SK-N-SH (cell line): Measurements from ENCODE around the gene DENND5A. TPM values are rescaled to one million over a fixed set of nuclear protein-coding genes. Genes with fewer than 3 reads are reported as not detected.

Source experiments
- CTCF ChIA-PET: fragments of 300-600, 350-600 bp; formaldehyde crosslinking; extraction: SDS; loops from one replicate; lab custom pipeline; 2021; lab: Yijun Ruan, JAX
- POLR2A ChIA-PET: fragments of 350-600 bp; sonication (Branson Sonifier 250); formaldehyde crosslinking; extraction: SDS; loops from one replicate; lab custom pipeline; 2020; ENCODE audit warnings: antibody characterized with exemption, inconsistent platforms; lab: Yijun Ruan, JAX
- DNase-seq: peaks from one replicate; pipeline ENCODE4 v3.0.0; 2012
- H2AFZ ChIP-seq: fragments of 200-600 bp; sonication (generic); 2 replicates; pipeline ENCODE4 v1.8.1; 2016; ENCODE audit warnings: antibody characterized with exemption, mild to moderate bottlenecking, low read depth
- H3F3A ChIP-seq: fragments of 200-600 bp; sonication (generic); replicated peaks from 2 replicates; pipeline ENCODE3; 2016; ENCODE audit warnings: antibody characterized with exemption, mild to moderate bottlenecking; ENCODE audit not compliant: insufficient read depth
- H3K27ac ChIP-seq, 2 experiments: fragments of 200-500 bp in 1 of 2; fragments of 200-600 bp in 1 of 2; sonication (Bioruptor generic) in 1 of 2; sonication (generic), shearing (Covaris generic) in 1 of 2; 2 replicates each; pipeline versions ENCODE4 v1.5.1 to v1.6.1; 2014 to 2016; ENCODE audit warnings: low read depth in 2 of 2, inconsistent platforms in 1 of 2, low read length in 1 of 2, mild to moderate bottlenecking in 1 of 2, mixed read lengths in 1 of 2
- H3K27me3 ChIP-seq: fragments of 200-600 bp; sonication (generic), shearing (Covaris generic); 2 replicates; pipeline ENCODE4 v1.6.1; 2016; ENCODE audit warnings: mixed run types; ENCODE audit not compliant: insufficient read depth
- H3K36me3 ChIP-seq, 2 experiments: fragments of 200-500 bp in 1 of 2; fragments of 200-600 bp in 1 of 2; sonication (Bioruptor generic) in 1 of 2; sonication (generic) in 1 of 2; replicated peaks in 1 of 2; 2 replicates each; pipeline versions ENCODE3 to v1.5.1; 2014 to 2016; ENCODE audit warnings: low read length in 1 of 2, mild to moderate bottlenecking in 1 of 2; ENCODE audit not compliant: insufficient read depth in 2 of 2, control insufficient read depth in 1 of 2
- H3K4me1 ChIP-seq, 2 experiments: fragments of 200-500 bp in 1 of 2; fragments of 200-600 bp in 1 of 2; sonication (Bioruptor generic) in 1 of 2; sonication (generic), shearing (Covaris generic) in 1 of 2; 2 replicates each; pipeline versions ENCODE4 v1.5.1 to v1.6.1; 2014 to 2016; ENCODE audit warnings: low read depth in 1 of 2, low read length in 1 of 2, mixed run types in 1 of 2; ENCODE audit not compliant: insufficient read depth in 2 of 2, control insufficient read depth in 1 of 2
- H3K4me2 ChIP-seq: fragments of 200-600 bp; sonication (generic), shearing (Covaris generic); 2 replicates; pipeline ENCODE4 v1.6.1; 2017; ENCODE audit warnings: mixed run types
- H3K4me3 ChIP-seq, 2 experiments: fragments of 200-500 bp in 1 of 2; fragments of 200-600 bp in 1 of 2; sonication (Bioruptor generic) in 1 of 2; sonication (generic), shearing (Covaris generic) in 1 of 2; 2 replicates each; pipeline versions ENCODE4 v1.5.1 to v1.8.1; 2014 to 2016; ENCODE audit warnings: low read depth in 2 of 2, inconsistent platforms in 1 of 2, low read length in 1 of 2, mild to moderate bottlenecking in 1 of 2, mixed read lengths in 1 of 2, moderate library complexity in 1 of 2
- H3K79me2 ChIP-seq: fragments of 200-600 bp; sonication (generic); 2 replicates; pipeline ENCODE4 v1.8.1; 2017; ENCODE audit warnings: mild to moderate bottlenecking; ENCODE audit not compliant: insufficient read depth
- H3K9ac ChIP-seq: fragments of 200-600 bp; sonication (generic); 2 replicates; pipeline ENCODE4 v1.6.1; 2017; ENCODE audit warnings: mixed run types
- H3K9me2 ChIP-seq: fragments of 200-600 bp; sonication (generic); 2 replicates; pipeline ENCODE4 v1.6.1; 2017; ENCODE audit warnings: mixed run types
- H3K9me3 ChIP-seq: fragments of 200-600 bp; sonication (generic); 2 replicates; pipeline ENCODE4 v1.6.1; 2017; ENCODE audit warnings: mixed run types, mild to moderate bottlenecking, moderate library complexity
- H4K20me1 ChIP-seq: fragments of 200-600 bp; sonication (generic); 2 replicates; pipeline ENCODE4 v1.6.1; 2017; ENCODE audit warnings: mild to moderate bottlenecking, mixed run types; ENCODE audit not compliant: insufficient read depth
- CTCF ChIP-seq: fragments of 200-600 bp; sonication (generic); IDR thresholded peaks from 2 replicates; pipeline ENCODE4 v1.6.1; 2017; ENCODE audit warnings: antibody characterized with exemption, mild to moderate bottlenecking, moderate library complexity
- PBX3 ChIP-seq: IDR thresholded peaks from 2 replicates; pipeline ENCODE4; 2012
- RAD21 ChIP-seq: IDR thresholded peaks from 2 replicates; pipeline ENCODE4 v1.6.1; 2012; ENCODE audit warnings: mild to moderate bottlenecking, low read length
- RCOR1 ChIP-seq: fragments of 150-350 bp; IDR thresholded peaks from 2 replicates; pipeline ENCODE4 v1.6.1; 2017; ENCODE audit warnings: antibody characterized with exemption, low read length
- REST ChIP-seq: IDR thresholded peaks from 2 replicates; pipeline ENCODE4 v1.6.1; 2012; ENCODE audit warnings: mild to moderate bottlenecking, low read depth, low read length, moderate library complexity
- USF1 ChIP-seq: IDR thresholded peaks from 2 replicates; pipeline ENCODE4 v1.4.0; 2012; ENCODE audit warnings: low read depth, borderline replicate concordance
- WGBS: methylation state at CpG from one replicate; pipeline ENCODE4 v1.1.6; 2017; ENCODE audit warnings: low lambda C conversion rate; 5-methylcytosine and 5-hydroxymethylcytosine counted together
- polyA plus RNA-seq, 3 experiments: library from polyadenylated mRNA; depleted of rRNA; stranded (reverse); fragments of >200 nt; gene quantifications; 2 replicates each; pipeline ENCODE4 v1.2.3, GENCODE V29; 2012

The DENND5A gene
- polyA plus RNA-seq, 1 of the 3 experiments (the other 2 are of a cell fraction): 110 TPM

- TF ChIP-seq REST (no peak), USF1 (no peak)
Observed at GRCh38 chr11:9094420-9094819, 170.7 kb downstream of the DENND5A start (continued).

GRCh38 chr11:9092853-9093778 lies 172.0 kb downstream of the DENND5A start:
- Histone ChIP-seq H3K4me1 (peaks cover 0 to 16% of the 10 kb centered on the region in 2 experiments; a peak in 2 of 4 replicates), H3K27ac (no peak overlapping the region), H3K36me3 (no peaks in the 10 kb centered on the region), H3K9me2 (no peaks in the 10 kb centered on the region), H3K27me3 (no peaks in the 10 kb centered on the region), H4K20me1 (no peaks in the 10 kb centered on the region), H3K9ac (no peak overlapping the region), H3F3A (no peaks in the 10 kb centered on the region), H3K4me3 (no peak overlapping the region), H2AFZ (no peak overlapping the region), H3K9me3 (no peaks in the 10 kb centered on the region), H3K4me2 (no peak overlapping the region), H3K79me2 (no peaks in the 10 kb centered on the region)
- DNase-seq: peak; percentile 58
- ChIA-PET CTCF (interaction anchor here (0.6 to 7.3 kb wide), 16 partner anchors 10 to 435 kb away, joined by 3 to 48 read pairs (median 4); no protein-coding TSS in a partner anchor), POLR2A (no interaction called here)
- WGBS: 74% methylated on average over 10 of the region's 10 CpGs
- peak; percentile 42; the same call in 1 of the 2 replicates for TF ChIP-seq RAD21
- TF ChIP-seq PBX3: no peak
- peak; percentile 41 for TF ChIP-seq CTCF
- 0 out of 2 replicates have a peak, but pooled peaks have one; percentile 16 for TF ChIP-seq RCOR1
